HEK293 (cell line): ENCODE results near the gene RHEB.

Experiments used
- ATF2 ChIP-seq: fragments of 450-650 bp; formaldehyde crosslinking; IDR thresholded peaks from 2 replicates; pipeline ENCODE4 v1.5.1; 2016; ENCODE audit warnings: missing biosample characterization, missing genetic modification characterization, low read depth
- BCL11A ChIP-seq: fragments of 450-650 bp; formaldehyde crosslinking; IDR thresholded peaks from 2 replicates; pipeline ENCODE4 v1.5.1; 2016; ENCODE audit warnings: low read depth, missing biosample characterization, missing genetic modification characterization
- CTCF ChIP-seq: fragments of 450-650 bp; formaldehyde crosslinking; IDR thresholded peaks from 2 replicates; pipeline ENCODE4 v1.5.1; 2016; ENCODE audit warnings: missing biosample characterization, missing genetic modification characterization
- HOXC10 ChIP-seq: sonication (generic); formaldehyde crosslinking; IDR thresholded peaks from 2 replicates; pipeline ENCODE4 v1.8.1; 2023; ENCODE audit warnings: mild to moderate bottlenecking, missing genetic modification reagents
- REPIN1 ChIP-seq: fragments of 450-650 bp; formaldehyde crosslinking; IDR thresholded peaks from 2 replicates; pipeline ENCODE4 v1.5.1; 2017; ENCODE audit warnings: missing biosample characterization, missing genetic modification characterization, low read depth
- SALL2 ChIP-seq: fragments of 450-650 bp; formaldehyde crosslinking; IDR thresholded peaks from 2 replicates; pipeline ENCODE4 v1.5.0; 2017; ENCODE audit warnings: missing biosample characterization, mild to moderate bottlenecking, missing genetic modification characterization, borderline replicate concordance
- YY1 ChIP-seq: fragments of 450-650 bp; formaldehyde crosslinking; IDR thresholded peaks from 2 replicates; pipeline ENCODE4 v1.5.1; 2018; ENCODE audit warnings: missing biosample characterization, missing genetic modification characterization
- ZFP3 ChIP-seq: fragments of 450-650 bp; formaldehyde crosslinking; IDR thresholded peaks from 2 replicates; pipeline ENCODE4 v1.5.1; 2016; ENCODE audit warnings: low read depth, missing biosample characterization, missing genetic modification characterization
- ZNF23 ChIP-seq: fragments of 450-650 bp; formaldehyde crosslinking; IDR thresholded peaks from 2 replicates; pipeline ENCODE4 v1.5.1; 2016; ENCODE audit warnings: missing biosample characterization, missing genetic modification characterization, borderline replicate concordance
- TF ChIP-seq, protein P1 (sequence below): fragments of 450-650 bp; formaldehyde crosslinking; IDR thresholded peaks from 2 replicates; pipeline ENCODE4 v1.5.1; 2016; ENCODE audit warnings: missing biosample characterization, missing genetic modification characterization
- TF ChIP-seq, protein P2 (sequence below): fragments of 450-650 bp; formaldehyde crosslinking; IDR thresholded peaks from 2 replicates; pipeline ENCODE4 v1.5.1; 2016; ENCODE audit warnings: missing biosample characterization, missing genetic modification characterization, borderline replicate concordance

- TF ChIP-seq CTCF (tag by site-specific recombination) (no peak), REPIN1 (tag by site-specific recombination) (no peak), YY1 (tag by site-specific recombination) (no peak), SALL2 (tag by site-specific recombination) (no peak), ZFP3 (tag by site-specific recombination) (no peak), ZNF23 (tag by site-specific recombination) (no peak), HOXC10 (CRISPR knock-in tag) (no peak), BCL11A (no peak), ATF2 (no peak)
- TF ChIP-seq, protein P1, sequence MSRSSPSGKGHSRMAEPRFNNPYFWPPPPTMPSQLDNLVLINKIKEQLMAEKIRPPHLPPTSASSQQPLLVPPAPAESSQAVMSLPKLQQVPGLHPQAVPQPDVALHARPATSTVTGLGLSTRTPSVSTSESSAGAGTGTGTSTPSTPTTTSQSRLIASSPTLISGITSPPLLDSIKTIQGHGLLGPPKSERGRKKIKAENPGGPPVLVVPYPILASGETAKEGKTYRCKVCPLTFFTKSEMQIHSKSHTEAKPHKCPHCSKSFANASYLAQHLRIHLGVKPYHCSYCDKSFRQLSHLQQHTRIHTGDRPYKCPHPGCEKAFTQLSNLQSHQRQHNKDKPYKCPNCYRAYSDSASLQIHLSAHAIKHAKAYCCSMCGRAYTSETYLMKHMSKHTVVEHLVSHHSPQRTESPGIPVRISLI (tag by site-specific recombination): no peak
- TF ChIP-seq, protein P2, sequence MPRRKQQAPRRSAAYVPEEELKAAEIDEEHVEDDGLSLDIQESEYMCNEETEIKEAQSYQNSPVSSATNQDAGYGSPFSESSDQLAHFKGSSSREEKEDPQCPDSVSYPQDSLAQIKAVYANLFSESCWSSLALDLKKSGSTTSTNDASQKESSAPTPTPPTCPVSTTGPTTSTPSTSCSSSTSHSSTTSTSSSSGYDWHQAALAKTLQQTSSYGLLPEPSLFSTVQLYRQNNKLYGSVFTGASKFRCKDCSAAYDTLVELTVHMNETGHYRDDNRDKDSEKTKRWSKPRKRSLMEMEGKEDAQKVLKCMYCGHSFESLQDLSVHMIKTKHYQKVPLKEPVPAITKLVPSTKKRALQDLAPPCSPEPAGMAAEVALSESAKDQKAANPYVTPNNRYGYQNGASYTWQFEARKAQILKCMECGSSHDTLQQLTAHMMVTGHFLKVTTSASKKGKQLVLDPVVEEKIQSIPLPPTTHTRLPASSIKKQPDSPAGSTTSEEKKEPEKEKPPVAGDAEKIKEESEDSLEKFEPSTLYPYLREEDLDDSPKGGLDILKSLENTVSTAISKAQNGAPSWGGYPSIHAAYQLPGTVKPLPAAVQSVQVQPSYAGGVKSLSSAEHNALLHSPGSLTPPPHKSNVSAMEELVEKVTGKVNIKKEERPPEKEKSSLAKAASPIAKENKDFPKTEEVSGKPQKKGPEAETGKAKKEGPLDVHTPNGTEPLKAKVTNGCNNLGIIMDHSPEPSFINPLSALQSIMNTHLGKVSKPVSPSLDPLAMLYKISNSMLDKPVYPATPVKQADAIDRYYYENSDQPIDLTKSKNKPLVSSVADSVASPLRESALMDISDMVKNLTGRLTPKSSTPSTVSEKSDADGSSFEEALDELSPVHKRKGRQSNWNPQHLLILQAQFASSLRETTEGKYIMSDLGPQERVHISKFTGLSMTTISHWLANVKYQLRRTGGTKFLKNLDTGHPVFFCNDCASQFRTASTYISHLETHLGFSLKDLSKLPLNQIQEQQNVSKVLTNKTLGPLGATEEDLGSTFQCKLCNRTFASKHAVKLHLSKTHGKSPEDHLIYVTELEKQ: no peak
Measured at GRCh38 chr7:151489498-151489897, 30.2 kb downstream of the RHEB start.
